Measurements from ENCODE around the gene GRM5.

- no peak for TF ChIP-seq CTCF (IDR thresholded peaks at IDR 0.05)
- TF ChIP-seq POLR2A (IDR thresholded peaks at IDR 0.05), result no peak
- TF ChIP-seq POLR2AphosphoS5 (IDR thresholded peaks at IDR 0.05), result no peak
Measured at GRCh38 chr11:89016214-89016613, 49.6 kb downstream of the GRM5 start.

Data from prostate gland (tissue), 2 donors.